Measurements from ENCODE around the gene PRUNE2.

The PRUNE2 gene

GRCh38 chr9:76787677-76788076, 118.2 kb downstream of the PRUNE2 start:
- DNase-seq (ENCODE audit: low read depth, low spot score), result no peak
- TF ChIP-seq CTCF (IDR thresholded peaks at IDR 0.05; ENCODE audit: low read depth, low read length), result no peak
- in situ Hi-C loops (cut with HindIII; ENCODE audit: low sequenced_read_pairs), result no loop called here
- H3K4me3 ChIP-seq (ENCODE audit: low read depth, low read length), result no peak overlapping the region

GRCh38 chr9:76785501-76785900, 120.4 kb downstream of the PRUNE2 start:
- DNase-seq (ENCODE audit: low read depth, low spot score), result no peak
- no peak overlapping the region for H3K4me3 ChIP-seq (ENCODE audit: low read depth, low read length)
- no peak for TF ChIP-seq CTCF (IDR thresholded peaks at IDR 0.05; ENCODE audit: low read depth, low read length)
- in situ Hi-C loops (cut with HindIII; ENCODE audit: low sequenced_read_pairs), result no loop called here

- TF ChIP-seq CTCF (IDR thresholded peaks at IDR 0.05; ENCODE audit: low read depth, low read length), result no peak
- H3K4me3 ChIP-seq (ENCODE audit: low read depth, low read length), result no peak overlapping the region
- in situ Hi-C loops (cut with HindIII; ENCODE audit: low sequenced_read_pairs), result no loop called here
- DNase-seq (ENCODE audit: low read depth, low spot score), result no peak
Measured at GRCh38 chr9:76784881-76785280, 121.0 kb downstream of the PRUNE2 start.

- peak; percentile 69 for DNase-seq (ENCODE audit: low read depth, low spot score)
- in situ Hi-C loops (cut with HindIII; ENCODE audit: low sequenced_read_pairs), result no loop called here
- no peak overlapping the region for H3K4me3 ChIP-seq (ENCODE audit: low read depth, low read length)
- no peak for TF ChIP-seq CTCF (IDR thresholded peaks at IDR 0.05; ENCODE audit: low read depth, low read length)
Measured at GRCh38 chr9:76772686-76773445, 133.0 kb downstream of the PRUNE2 start.

GRCh38 chr9:76766126-76766525, 139.8 kb downstream of the PRUNE2 start:
- no peak for TF ChIP-seq CTCF (IDR thresholded peaks at IDR 0.05; ENCODE audit: low read depth, low read length)
- in situ Hi-C loops (cut with HindIII; ENCODE audit: low sequenced_read_pairs), result no loop called here
- H3K4me3 ChIP-seq (ENCODE audit: low read depth, low read length), result no peak overlapping the region
- DNase-seq (ENCODE audit: low read depth, low spot score), result no peak

- in situ Hi-C loops (cut with HindIII; ENCODE audit: low sequenced_read_pairs), result no loop called here
- no peak for TF ChIP-seq CTCF (IDR thresholded peaks at IDR 0.05; ENCODE audit: low read depth, low read length)
- H3K4me3 ChIP-seq (ENCODE audit: low read depth, low read length), result no peak within 1 kb of the TSS
- DNase-seq (ENCODE audit: low read depth, low spot score), result no peak
Measured at GRCh38 chr9:76764138-76764537, 141.8 kb downstream of the PRUNE2 start, which contains the start of gene PCA3. Gene PCA3 (plus strand): TSS chr9:76764438.
